SK-N-SH treated with all-trans-retinoic acid at 6 μM for 48 hours (cell line): ENCODE measurements around the gene SYCP2L.
"Not testable (repeated sequence)": the region's sequence is repeated elsewhere in the genome, so short reads cannot be mapped to it uniquely, and the experiment has no call there.

Experiments
- ATAC-seq: fragments of 200-7000 bp; cut with Tn5 transposase; 3 replicates; pipeline ENCODE4 v1.9.1; 2020; ENCODE audit warnings: mild to moderate bottlenecking, moderate library complexity
- ARNTL ChIP-seq: fragments of 450-650 bp; formaldehyde crosslinking; IDR thresholded peaks from 2 replicates; pipeline ENCODE4 v1.5.0; 2020; ENCODE audit warnings: low read depth, mild to moderate bottlenecking, moderate library complexity, borderline replicate concordance
- CSDC2 ChIP-seq: fragments of 250-450 bp; sonication (Bioruptor Pico); IDR thresholded peaks from 2 replicates; pipeline ENCODE4 v1.5.0; 2020; ENCODE audit warnings: mild to moderate bottlenecking, moderate library complexity
- CSRNP3 ChIP-seq: fragments of 250-450 bp; sonication (Bioruptor Pico); IDR thresholded peaks from 2 replicates; pipeline ENCODE4 v1.5.1; 2021; ENCODE audit warnings: mild to moderate bottlenecking, moderate library complexity
- ESRRG ChIP-seq: fragments of 250-450 bp; sonication (Bioruptor Pico); IDR thresholded peaks from 2 replicates; pipeline ENCODE4 v1.6.1; 2021; ENCODE audit warnings: mild to moderate bottlenecking
- GLIS3 ChIP-seq: fragments of 250-450 bp; sonication (Bioruptor Pico); IDR thresholded peaks from 2 replicates; pipeline ENCODE4 v1.5.0; 2020; ENCODE audit warnings: mild to moderate bottlenecking, moderate library complexity
- ISL1 ChIP-seq: fragments of 250-450 bp; sonication (Bioruptor Pico); IDR thresholded peaks from 2 replicates; pipeline ENCODE4 v2.1.2; 2022; ENCODE audit warnings: mild to moderate bottlenecking, moderate library complexity
- OSR1 ChIP-seq: fragments of 250-450 bp; sonication (Bioruptor Pico); IDR thresholded peaks from 2 replicates; pipeline ENCODE4 v1.8.0; 2022; ENCODE audit warnings: moderate library complexity, mild to moderate bottlenecking, inconsistent platforms
- PATZ1 ChIP-seq: fragments of 250-450 bp; sonication (Bioruptor Pico); IDR thresholded peaks from 2 replicates; pipeline ENCODE4 v1.8.0; 2020; ENCODE audit warnings: mild to moderate bottlenecking, moderate library complexity, borderline replicate concordance
- PPARA ChIP-seq: fragments of 250-450 bp; sonication (Bioruptor Pico); IDR thresholded peaks from 2 replicates; pipeline ENCODE4 v1.5.0; 2020; ENCODE audit warnings: mild to moderate bottlenecking, borderline replicate concordance
- RARB ChIP-seq: fragments of 250-450 bp; sonication (Bioruptor Pico); IDR thresholded peaks from 2 replicates; pipeline ENCODE4 v1.8.0; 2021; ENCODE audit warnings: mild to moderate bottlenecking, moderate library complexity
- SNAI2 ChIP-seq: fragments of 250-450 bp; sonication (Bioruptor Pico); IDR thresholded peaks from 2 replicates; pipeline ENCODE4 v1.5.0; 2020; ENCODE audit warnings: mild to moderate bottlenecking, moderate library complexity
- TCF4 ChIP-seq: fragments of 250-450 bp; sonication (Bioruptor Pico); IDR thresholded peaks from 2 replicates; pipeline ENCODE4 v1.8.0; 2021; ENCODE audit warnings: mild to moderate bottlenecking, moderate library complexity, borderline replicate concordance
- TOX ChIP-seq: fragments of 250-450 bp; sonication (Bioruptor Pico); IDR thresholded peaks from 2 replicates; pipeline ENCODE4 v1.8.0; 2021; ENCODE audit warnings: mild to moderate bottlenecking, moderate library complexity, borderline replicate concordance
- ZC3H10 ChIP-seq: fragments of 250-450 bp; sonication (Bioruptor Pico); IDR thresholded peaks from 2 replicates; pipeline ENCODE4 v1.5.1; 2021; ENCODE audit warnings: mild to moderate bottlenecking, moderate library complexity
- ZFP30 ChIP-seq: fragments of 450-650 bp; formaldehyde crosslinking; IDR thresholded peaks from 2 replicates; pipeline ENCODE4 v1.5.0; 2022; ENCODE audit warnings: mild to moderate bottlenecking, moderate library complexity
- ZNF565 ChIP-seq: fragments of 450-650 bp; formaldehyde crosslinking; conservative IDR thresholded peaks from 2 replicates; pipeline ENCODE4 v1.5.0; 2020; ENCODE audit warnings: low read depth, mild to moderate bottlenecking, moderate library complexity
- ZNF70 ChIP-seq: fragments of 450-650 bp; formaldehyde crosslinking; IDR thresholded peaks from 2 replicates; pipeline ENCODE4 v1.5.0; 2020; ENCODE audit warnings: mild to moderate bottlenecking, moderate library complexity
- TF ChIP-seq, protein P1 (sequence below): fragments of 250-450 bp; sonication (Bioruptor Pico); IDR thresholded peaks from 2 replicates; pipeline ENCODE4 v1.8.0; 2021; ENCODE audit warnings: low read depth, mild to moderate bottlenecking, moderate library complexity, borderline replicate concordance

The SYCP2L gene

DNA sequence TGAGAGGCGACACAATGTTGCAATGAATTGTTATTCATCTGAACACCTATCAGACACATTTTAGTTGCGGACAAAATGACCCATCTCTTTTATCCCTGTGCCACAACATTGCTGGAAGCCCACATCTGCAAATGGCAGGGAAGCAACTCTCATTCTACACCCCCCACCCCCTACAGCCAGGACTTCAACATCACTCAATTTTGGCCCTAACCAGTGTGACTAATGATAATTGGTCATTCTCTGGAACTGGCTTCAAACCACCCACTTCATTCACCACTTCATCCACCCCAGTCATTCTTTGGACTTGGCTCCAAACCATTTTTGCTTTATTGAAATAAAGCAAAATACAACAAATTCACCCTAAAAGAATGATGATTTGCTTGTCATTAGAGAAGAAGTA lies 6.5 kb upstream of the SYCP2L start:
- TF ChIP-seq ISL1 (CRISPR knock-in tag) (no peak), SNAI2 (no peak), RARB (CRISPR knock-in tag) (no peak), PATZ1 (no peak)
- no peak for ATAC-seq

- ATAC-seq: not testable (repeated sequence)
These were observed 4.6 kb upstream of the SYCP2L start for GRCh38 chr6:10882253-10882630.

DNA sequence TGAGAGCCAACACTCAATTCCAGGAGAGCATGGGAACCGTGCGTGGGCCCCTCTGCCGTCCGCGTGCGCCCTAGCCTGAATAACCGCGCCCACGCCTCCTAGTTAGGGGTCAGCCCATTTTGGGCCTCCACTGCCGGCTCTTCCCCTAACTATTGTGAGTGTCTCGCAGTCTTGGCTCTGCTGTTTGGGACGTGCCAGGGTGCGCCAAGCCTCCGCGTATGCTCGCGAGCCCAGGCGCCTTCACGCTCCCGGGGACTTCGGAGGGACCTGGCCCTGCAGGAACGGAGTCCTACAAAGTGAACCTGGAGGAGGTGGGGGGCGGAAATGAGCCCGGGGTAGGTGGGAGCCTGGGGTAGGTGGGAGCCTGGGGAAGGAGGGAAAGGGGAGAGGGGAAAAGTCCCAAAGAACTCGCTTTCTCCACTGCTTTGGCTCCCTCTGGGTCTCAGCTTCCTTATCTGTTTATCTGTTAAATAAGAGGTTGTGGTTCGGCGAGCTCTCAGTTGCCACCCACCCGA lies 4.1 kb upstream of the SYCP2L start:
- no peak for ATAC-seq
- TF ChIP-seq ESRRG (CRISPR knock-in tag): no peak
- TF ChIP-seq PATZ1: no peak
- no peak for TF ChIP-seq RARB (CRISPR knock-in tag)
- TF ChIP-seq ZC3H10 (CRISPR knock-in tag): no peak
- no peak for TF ChIP-seq TCF4
- TF ChIP-seq, protein P1, sequence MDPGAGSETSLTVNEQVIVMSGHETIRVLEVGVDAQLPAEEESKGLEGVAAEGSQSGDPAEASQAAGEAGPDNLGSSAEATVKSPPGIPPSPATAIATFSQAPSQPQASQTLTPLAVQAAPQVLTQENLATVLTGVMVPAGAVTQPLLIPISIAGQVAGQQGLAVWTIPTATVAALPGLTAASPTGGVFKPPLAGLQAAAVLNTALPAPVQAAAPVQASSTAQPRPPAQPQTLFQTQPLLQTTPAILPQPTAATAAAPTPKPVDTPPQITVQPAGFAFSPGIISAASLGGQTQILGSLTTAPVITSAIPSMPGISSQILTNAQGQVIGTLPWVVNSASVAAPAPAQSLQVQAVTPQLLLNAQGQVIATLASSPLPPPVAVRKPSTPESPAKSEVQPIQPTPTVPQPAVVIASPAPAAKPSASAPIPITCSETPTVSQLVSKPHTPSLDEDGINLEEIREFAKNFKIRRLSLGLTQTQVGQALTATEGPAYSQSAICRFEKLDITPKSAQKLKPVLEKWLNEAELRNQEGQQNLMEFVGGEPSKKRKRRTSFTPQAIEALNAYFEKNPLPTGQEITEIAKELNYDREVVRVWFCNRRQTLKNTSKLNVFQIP (CRISPR knock-in tag): no peak
- no peak for TF ChIP-seq ISL1 (CRISPR knock-in tag)
- TF ChIP-seq OSR1 (CRISPR knock-in tag): no peak
- TF ChIP-seq GLIS3 (CRISPR knock-in tag): no peak
- TF ChIP-seq CSRNP3: no peak

DNA sequence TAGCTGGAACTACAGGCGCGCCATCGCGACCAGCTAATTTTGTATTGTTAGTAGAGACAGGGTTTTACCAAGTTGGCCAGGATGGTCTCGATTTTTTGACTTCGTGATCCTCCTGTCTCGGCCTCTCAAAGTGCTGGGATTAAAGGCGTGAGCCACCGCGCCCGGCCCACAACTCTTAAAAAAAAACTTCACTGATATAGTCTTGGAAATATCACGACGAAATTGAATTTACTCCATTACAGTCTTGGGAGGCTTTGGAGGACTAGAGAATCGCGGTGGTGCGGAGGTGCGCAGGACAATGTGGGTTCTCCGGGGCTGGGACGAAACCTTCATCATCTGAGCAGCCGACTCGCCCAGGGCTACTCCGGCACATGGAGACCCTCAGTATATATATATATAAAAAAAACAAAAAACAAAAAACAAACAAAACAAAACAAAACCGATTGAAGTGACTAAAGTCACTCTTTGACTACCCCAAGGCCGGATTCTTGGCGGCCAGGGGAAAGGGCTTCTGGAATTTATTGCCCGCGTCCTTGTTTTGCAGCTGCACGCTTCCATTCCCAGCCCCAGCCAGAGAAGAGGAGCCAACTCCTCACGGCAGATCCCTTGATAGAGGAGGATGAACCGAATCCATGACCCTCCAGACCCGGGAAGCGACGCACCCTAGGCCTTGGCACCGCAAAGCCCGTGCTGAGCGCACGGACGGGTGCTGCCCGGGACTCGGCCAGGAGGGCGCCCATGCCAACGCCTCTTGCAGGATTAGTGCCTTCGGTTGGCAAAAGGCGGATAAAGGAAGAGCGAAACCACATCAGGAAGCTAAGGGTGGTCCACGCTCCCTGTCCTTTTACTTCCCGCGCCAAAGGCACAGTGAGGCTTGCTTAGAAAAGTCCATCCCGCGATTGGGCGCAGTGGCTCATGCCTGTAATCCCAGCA lies 3.3 kb upstream of the SYCP2L start:
- TF ChIP-seq ZNF70 (CRISPR knock-in tag) (no peak), CSRNP3 (no peak), CSDC2 (CRISPR knock-in tag) (no peak), ZNF565 (no peak), TOX (no peak), PATZ1 (no peak), ARNTL (no peak), PPARA (CRISPR knock-in tag) (no peak), RARB (CRISPR knock-in tag) (no peak), ISL1 (CRISPR knock-in tag) (no peak), ZFP30 (no peak)
- TF ChIP-seq, protein P1 (CRISPR knock-in tag): no peak
- ATAC-seq: no peak
